Liver (tissue), 3 donors: ENCODE measurements around the gene BAIAP3.

Experiments
- CTCF ChIP-seq: fragments of 150-350 bp; IDR thresholded peaks from 2 replicates; pipeline ENCODE4 v1.5.1; 2017; ENCODE audit warnings: improper control_type of control experiment, low read depth, low read length; ENCODE audit not compliant: missing input control
- EGR1 ChIP-seq, 2 donors: IDR thresholded peaks; 2 replicates each; pipeline ENCODE4 v1.6.1; 2016 to 2018; ENCODE audit warnings: antibody characterized with exemption in 2 of 2, low read depth in 2 of 2
- GABPA ChIP-seq, 2 donors: IDR thresholded peaks in 1 of 2; conservative IDR thresholded peaks in 1 of 2; 2 replicates each; pipeline ENCODE4 v1.6.1; 2016; ENCODE audit warnings: antibody characterized with exemption in 2 of 2, mild to moderate bottlenecking in 1 of 2, moderate library complexity in 1 of 2
- HNF4G ChIP-seq: IDR thresholded peaks from 2 replicates; pipeline ENCODE4 v1.6.1; 2016; ENCODE audit warnings: antibody characterized with exemption
- MAX ChIP-seq: IDR thresholded peaks from 2 replicates; pipeline ENCODE4 v1.6.1; 2016; ENCODE audit warnings: antibody characterized with exemption
- REST ChIP-seq: IDR thresholded peaks from 2 replicates; pipeline ENCODE4 v1.6.1; 2016; ENCODE audit warnings: antibody characterized with exemption, mild to moderate bottlenecking
- SP1 ChIP-seq: IDR thresholded peaks from 2 replicates; pipeline ENCODE4 v1.6.1; 2018; ENCODE audit warnings: antibody characterized with exemption, mild to moderate bottlenecking
- ZBTB33 ChIP-seq: IDR thresholded peaks from 2 replicates; pipeline ENCODE4 v1.6.1; 2016; ENCODE audit warnings: antibody characterized with exemption
- donor health status: healthy.
- donor health status: healthy.

GRCh38 chr16:1306334-1306733 is 27.1 kb upstream of the BAIAP3 start:
- TF ChIP-seq CTCF (no peak), GABPA (IDR thresholded peaks at IDR 0.05 in 1 of 2, conservative IDR thresholded peaks at IDR 0.05 in 1 of 2) (no peak), HNF4G (no peak), ZBTB33 (no peak), MAX (no peak), REST (no peak), SP1 (no peak), EGR1 (IDR thresholded peaks at IDR 0.05; ENCODE audit: low read depth in 2 of 2) (no peak)
